Skeletal muscle cell (primary cell): ENCODE measurements around the gene TAGLN2.

Source experiments
- DNase-seq: peaks from one replicate; pipeline ENCODE4 v3.0.0-alpha.2; 2010; ENCODE audit warnings: low read depth
- H3K4me3 ChIP-seq: 2 replicates; pipeline ENCODE4 v1.5.1; 2011; ENCODE audit warnings: low read depth, mild to moderate bottlenecking, control low read depth, low read length, moderate library complexity

Gene TAGLN2

GRCh38 chr1:159884296-159884695 lies 41.0 kb downstream of the TAGLN2 start:
- no peak overlapping the region for H3K4me3 ChIP-seq
- no peak for DNase-seq

GRCh38 chr1:159883134-159883533 lies 42.2 kb downstream of the TAGLN2 start:
- H3K4me3 ChIP-seq = no peak overlapping the region
- DNase-seq = no peak

GRCh38 chr1:159882527-159882862 lies 42.8 kb downstream of the TAGLN2 start:
- no peak for DNase-seq
- H3K4me3 ChIP-seq = no peak overlapping the region

GRCh38 chr1:159881622-159882526 lies 43.4 kb downstream of the TAGLN2 start:
- DNase-seq = peak; percentile 98
- H3K4me3 ChIP-seq = no peak overlapping the region

- H3K4me3 ChIP-seq = no peak overlapping the region
- DNase-seq = no peak
These were observed 44.9 kb downstream of the TAGLN2 start for GRCh38 chr1:159880430-159880829.

GRCh38 chr1:159879977-159880376 lies 45.3 kb downstream of the TAGLN2 start:
- H3K4me3 ChIP-seq = no peak overlapping the region
- peak; percentile 62 for DNase-seq

GRCh38 chr1:159879136-159879535 lies 46.2 kb downstream of the TAGLN2 start:
- H3K4me3 ChIP-seq = no peak overlapping the region
- no peak for DNase-seq

GRCh38 chr1:159877695-159878444 lies 47.4 kb downstream of the TAGLN2 start:
- no peak for DNase-seq
- no peak overlapping the region for H3K4me3 ChIP-seq

- H3K4me3 ChIP-seq = no peak overlapping the region
- no peak for DNase-seq
These were observed 51.7 kb downstream of the TAGLN2 start for GRCh38 chr1:159873530-159874143.

GRCh38 chr1:159872891-159873290 lies 52.4 kb downstream of the TAGLN2 start:
- DNase-seq = no peak

GRCh38 chr1:159870704-159871103 lies 54.6 kb downstream of the TAGLN2 start:
- H3K4me3 ChIP-seq = no peak overlapping the region
- no peak for DNase-seq

More at GRCh38 chr1:159872891-159873290, 52.4 kb downstream of the TAGLN2 start:
- H3K4me3 ChIP-seq = no peak overlapping the region

- no peak overlapping the region for H3K4me3 ChIP-seq
- no peak for DNase-seq
These were observed 55.7 kb downstream of the TAGLN2 start for GRCh38 chr1:159869607-159870006.

GRCh38 chr1:159869173-159869572 lies 56.1 kb downstream of the TAGLN2 start:
- peak; percentile 52 for DNase-seq
- no peak overlapping the region for H3K4me3 ChIP-seq

- no peak overlapping the region for H3K4me3 ChIP-seq
- no peak for DNase-seq
These were observed 56.5 kb downstream of the TAGLN2 start for GRCh38 chr1:159868766-159869165.
